Hepatocyte (in vitro differentiated cells): ENCODE results near the gene SWAP70. TPM values are rescaled to one million over a fixed set of nuclear protein-coding genes. Genes with fewer than 3 reads are reported as not detected.
"Not testable (repeated sequence)": the region's sequence is repeated elsewhere in the genome, so short reads cannot be mapped to it uniquely, and the experiment has no call there.

Experiments used
- DNase-seq: peaks from one replicate; pipeline ENCODE4 v3.0.0-alpha.2; 2016; ENCODE audit warnings: low spot score
- H2AFZ ChIP-seq: fragments of 200-600 bp; sonication (generic); 2 replicates; pipeline ENCODE4 v1.6.0; 2016; ENCODE audit warnings: antibody characterized with exemption, mild to moderate bottlenecking
- H3K27ac ChIP-seq: fragments of 200-600 bp; sonication (generic); 2 replicates; pipeline ENCODE4 v1.5.1; 2016; ENCODE audit warnings: mild to moderate bottlenecking
- H3K27me3 ChIP-seq: fragments of 200-600 bp; sonication (generic); 2 replicates; pipeline ENCODE4 v1.6.1; 2016
- H3K36me3 ChIP-seq: fragments of 200-600 bp; sonication (generic); replicated peaks from 2 replicates; pipeline ENCODE4 v1.5.1; 2016; ENCODE audit warnings: low read depth; ENCODE audit not compliant: insufficient read depth
- H3K4me1 ChIP-seq: fragments of 200-600 bp; sonication (generic); 2 replicates; pipeline ENCODE4 v1.5.1; 2016; ENCODE audit warnings: mild to moderate bottlenecking, moderate library complexity; ENCODE audit not compliant: insufficient read depth
- H3K4me2 ChIP-seq: fragments of 200-600 bp; sonication (generic); 2 replicates; pipeline ENCODE4 v1.6.0; 2016
- H3K4me3 ChIP-seq: fragments of 200-600 bp; sonication (generic); 2 replicates; pipeline ENCODE4 v1.5.1; 2016; ENCODE audit warnings: mild to moderate bottlenecking
- H3K79me2 ChIP-seq: fragments of 200-600 bp; sonication (generic); 2 replicates; pipeline ENCODE4 v1.6.0; 2017; ENCODE audit warnings: mild to moderate bottlenecking
- H3K9me2 ChIP-seq: fragments of 200-600 bp; sonication (generic); replicated peaks from 2 replicates; pipeline ENCODE4 v1.6.0; 2017; ENCODE audit warnings: mild to moderate bottlenecking; ENCODE audit not compliant: insufficient read depth
- H3K9me3 ChIP-seq: fragments of 200-600 bp; sonication (generic); 2 replicates; pipeline ENCODE4 v1.5.1; 2016; ENCODE audit warnings: low read depth, mild to moderate bottlenecking
- H4K20me1 ChIP-seq: fragments of 200-600 bp; sonication (generic); 2 replicates; pipeline ENCODE4 v1.6.0; 2016; ENCODE audit warnings: mild to moderate bottlenecking; ENCODE audit not compliant: insufficient read depth, poor library complexity, severe bottlenecking
- EZH2 ChIP-seq: fragments of 200-600 bp; sonication (generic); IDR thresholded peaks from 2 replicates; pipeline ENCODE4 v1.6.1; 2016; ENCODE audit warnings: antibody characterized with exemption, mild to moderate bottlenecking, borderline replicate concordance
- EZH2phosphoT487 ChIP-seq: fragments of 200-600 bp; sonication (generic); IDR thresholded peaks from one replicate; pipeline ENCODE4 v1.6.1; 2018; ENCODE audit warnings: antibody characterized with exemption, mild to moderate bottlenecking, low read depth, moderate library complexity; ENCODE audit not compliant: unreplicated experiment, severe bottlenecking
- WGBS: methylation state at CpG from one replicate; pipeline ENCODE4 v1.1.6; 2016; ENCODE audit warnings: low lambda C conversion rate; ENCODE audit errors: missing lambda C conversion rate; 5-methylcytosine and 5-hydroxymethylcytosine counted together
- polyA plus RNA-seq: library from polyadenylated mRNA; unstranded; fragments of >200 nt; fragmentation: Nextera tagmentation; extraction: Ambion mirVana; gene quantifications from 2 replicates; pipeline ENCODE4 v1.2.1, GENCODE V29; 2016
- total RNA-seq: library from RNA; depleted of rRNA; stranded (reverse); fragments of >200 nt; gene quantifications from 2 replicates; pipeline ENCODE4 v1.2.3, GENCODE V29; 2014
- TF ChIP-seq, protein P1 (sequence below): fragments of 200-600 bp; sonication (generic); IDR thresholded peaks from 2 replicates; pipeline ENCODE4 v1.5.1; 2016; ENCODE audit warnings: antibody characterized with exemption, mild to moderate bottlenecking; ENCODE audit not compliant: poor library complexity

The SWAP70 gene
- total and polyA plus RNA-seq, 2 experiments from 2014 or later, result 15.6 to 17.3 TPM

DNA sequence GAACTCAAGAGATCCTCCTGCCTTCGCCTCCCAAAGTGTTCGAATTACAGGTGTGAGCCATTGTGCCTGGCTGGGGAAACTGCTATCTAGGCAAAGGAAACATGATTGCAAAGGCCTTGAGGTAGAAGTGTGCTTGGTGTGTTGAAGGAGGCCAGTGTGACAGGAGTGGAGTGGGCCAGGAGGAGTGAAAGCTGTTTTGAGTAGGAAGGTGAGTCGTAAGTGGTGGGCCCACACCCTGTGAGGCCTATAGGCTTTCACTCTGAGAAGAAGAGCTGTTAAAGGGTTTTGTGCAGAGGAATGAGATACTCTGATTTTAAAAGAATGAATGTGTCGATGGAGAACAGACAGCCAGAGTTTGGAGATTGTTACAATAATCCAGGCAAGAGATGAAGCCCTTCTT, 47.0 kb upstream of the SWAP70 start:
- no peak for DNase-seq

DNA sequence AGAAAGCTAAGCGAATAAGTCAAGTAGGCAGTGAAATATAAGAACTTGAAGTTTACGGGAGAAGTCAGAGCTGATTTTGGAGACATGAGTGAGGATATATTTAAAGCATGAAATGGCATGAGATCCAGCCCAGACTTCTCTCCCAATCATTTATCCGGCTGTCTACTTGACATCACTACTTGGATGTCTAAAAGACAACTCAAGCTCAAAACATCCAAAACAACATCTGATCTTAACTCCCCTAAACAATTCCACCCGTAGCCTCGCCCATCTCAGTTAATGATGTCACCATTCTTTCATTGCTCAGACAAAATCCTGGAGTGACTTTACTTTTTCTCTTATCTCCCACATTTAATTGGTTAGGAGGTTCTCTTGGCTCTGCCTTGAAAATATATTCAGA, 45.9 kb upstream of the SWAP70 start:
- H2AFZ ChIP-seq, result no peak overlapping the region
- H3K27ac ChIP-seq, result no peak overlapping the region
- WGBS, result 71% methylated on average over 5 of the region's 5 CpGs

More for the DNA sequence above, 47.0 kb upstream of the SWAP70 start:
- Histone ChIP-seq H3K27ac (no peak overlapping the region), H3K27me3 (no peaks in the 10 kb centered on the region), H3K36me3 (no peaks in the 10 kb centered on the region), H4K20me1 (no peaks in the 10 kb centered on the region), H3K4me1 (peaks cover 23% of the 10 kb centered on the region), H3K4me2 (no peak overlapping the region), H3K9me3 (no peaks in the 10 kb centered on the region), H3K79me2 (no peaks in the 10 kb centered on the region), H2AFZ (no peak overlapping the region), H3K9me2 (no peaks in the 10 kb centered on the region), H3K4me3 (no peak overlapping the region)
- 95% methylated on average over 4 of the region's 4 CpGs for WGBS
- TF ChIP-seq EZH2phosphoT487, result no peak
- TF ChIP-seq EZH2, result no peak
- TF ChIP-seq, protein P1, sequence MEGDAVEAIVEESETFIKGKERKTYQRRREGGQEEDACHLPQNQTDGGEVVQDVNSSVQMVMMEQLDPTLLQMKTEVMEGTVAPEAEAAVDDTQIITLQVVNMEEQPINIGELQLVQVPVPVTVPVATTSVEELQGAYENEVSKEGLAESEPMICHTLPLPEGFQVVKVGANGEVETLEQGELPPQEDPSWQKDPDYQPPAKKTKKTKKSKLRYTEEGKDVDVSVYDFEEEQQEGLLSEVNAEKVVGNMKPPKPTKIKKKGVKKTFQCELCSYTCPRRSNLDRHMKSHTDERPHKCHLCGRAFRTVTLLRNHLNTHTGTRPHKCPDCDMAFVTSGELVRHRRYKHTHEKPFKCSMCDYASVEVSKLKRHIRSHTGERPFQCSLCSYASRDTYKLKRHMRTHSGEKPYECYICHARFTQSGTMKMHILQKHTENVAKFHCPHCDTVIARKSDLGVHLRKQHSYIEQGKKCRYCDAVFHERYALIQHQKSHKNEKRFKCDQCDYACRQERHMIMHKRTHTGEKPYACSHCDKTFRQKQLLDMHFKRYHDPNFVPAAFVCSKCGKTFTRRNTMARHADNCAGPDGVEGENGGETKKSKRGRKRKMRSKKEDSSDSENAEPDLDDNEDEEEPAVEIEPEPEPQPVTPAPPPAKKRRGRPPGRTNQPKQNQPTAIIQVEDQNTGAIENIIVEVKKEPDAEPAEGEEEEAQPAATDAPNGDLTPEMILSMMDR, result no peak

DNA sequence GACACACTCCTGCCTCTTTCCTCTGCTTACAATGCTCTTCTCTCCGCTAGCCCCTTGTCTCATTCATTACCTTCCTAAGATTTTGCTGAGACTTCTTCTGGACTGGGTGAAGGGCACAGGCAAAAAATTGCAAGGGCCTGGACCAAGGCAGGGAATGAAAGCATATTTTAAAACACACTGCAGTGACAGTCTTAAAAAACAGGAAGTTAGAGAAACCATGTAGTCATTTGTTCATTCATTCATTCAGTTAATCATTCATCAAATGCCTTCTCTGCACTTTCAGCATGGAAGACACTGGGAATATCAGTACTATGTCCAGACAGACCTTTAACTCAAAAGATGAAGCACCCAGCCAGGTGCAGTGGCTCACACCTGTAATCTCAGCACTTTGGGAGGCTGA, 44.9 kb upstream of the SWAP70 start:
- no peak overlapping the region for H3K27ac ChIP-seq
- H3K79me2 ChIP-seq, result no peaks in the 10 kb centered on the region
- no peak for DNase-seq
- no peak overlapping the region for H3K4me2 ChIP-seq
- H3K36me3 ChIP-seq, result no peaks in the 10 kb centered on the region
- no peaks in the 10 kb centered on the region for H3K9me2 ChIP-seq
- H3K4me3 ChIP-seq, result no peak overlapping the region
- peaks cover 11% of the 10 kb centered on the region for H3K4me1 ChIP-seq
- no peaks in the 10 kb centered on the region for H3K27me3 ChIP-seq
- TF ChIP-seq, protein P1, result no peak
- TF ChIP-seq EZH2, result no peak
- TF ChIP-seq EZH2phosphoT487, result no peak
- no peak overlapping the region for H2AFZ ChIP-seq
- H3K9me3 ChIP-seq, result no peaks in the 10 kb centered on the region
- WGBS, result 97% methylated on average over 1 of the region's 1 CpG
- H4K20me1 ChIP-seq, result no peaks in the 10 kb centered on the region

More for the DNA sequence above, 45.9 kb upstream of the SWAP70 start:
- no peak for DNase-seq
- Histone ChIP-seq H3K4me1 (peaks cover 17% of the 10 kb centered on the region), H3K4me2 (no peak overlapping the region), H3K27me3 (no peaks in the 10 kb centered on the region), H3K36me3 (no peaks in the 10 kb centered on the region), H3K9me3 (no peaks in the 10 kb centered on the region), H3K4me3 (no peak overlapping the region), H3K9me2 (no peaks in the 10 kb centered on the region), H3K79me2 (no peaks in the 10 kb centered on the region), H4K20me1 (no peaks in the 10 kb centered on the region)
- TF ChIP-seq, protein P1, result no peak
- no peak for TF ChIP-seq EZH2phosphoT487
- no peak for TF ChIP-seq EZH2

DNA sequence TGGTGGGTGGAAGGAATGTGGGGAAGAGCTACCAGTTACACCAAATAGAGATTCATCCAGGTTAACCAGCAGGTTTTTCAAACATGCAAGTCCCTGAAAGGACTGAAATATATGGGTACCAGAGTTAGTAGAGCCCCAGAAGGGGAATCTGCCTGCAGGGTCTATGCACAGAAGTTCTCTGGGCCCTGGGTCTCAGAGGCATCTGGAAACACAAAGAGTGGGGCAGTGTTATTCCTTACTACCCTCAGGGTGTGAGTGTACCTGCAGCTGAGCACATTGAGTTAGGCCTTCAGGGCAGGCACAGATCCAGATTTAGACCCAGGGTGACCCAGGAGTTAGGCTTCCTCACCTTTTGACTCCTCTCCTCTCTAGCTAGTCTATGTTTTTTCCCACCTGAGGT, 43.9 kb upstream of the SWAP70 start:
- Histone ChIP-seq H4K20me1 (no peaks in the 10 kb centered on the region), H3K4me1 (peaks cover 4% of the 10 kb centered on the region), H3K9me3 (no peaks in the 10 kb centered on the region), H3K79me2 (no peaks in the 10 kb centered on the region), H3K4me2 (no peak overlapping the region), H3K9me2 (no peaks in the 10 kb centered on the region), H3K27ac (no peak overlapping the region), H3K27me3 (no peaks in the 10 kb centered on the region), H3K4me3 (no peak overlapping the region), H3K36me3 (no peaks in the 10 kb centered on the region), H2AFZ (no peak overlapping the region)
- no peak for DNase-seq
- TF ChIP-seq, protein P1, result no peak
- no peak for TF ChIP-seq EZH2phosphoT487
- TF ChIP-seq EZH2, result no peak

DNA sequence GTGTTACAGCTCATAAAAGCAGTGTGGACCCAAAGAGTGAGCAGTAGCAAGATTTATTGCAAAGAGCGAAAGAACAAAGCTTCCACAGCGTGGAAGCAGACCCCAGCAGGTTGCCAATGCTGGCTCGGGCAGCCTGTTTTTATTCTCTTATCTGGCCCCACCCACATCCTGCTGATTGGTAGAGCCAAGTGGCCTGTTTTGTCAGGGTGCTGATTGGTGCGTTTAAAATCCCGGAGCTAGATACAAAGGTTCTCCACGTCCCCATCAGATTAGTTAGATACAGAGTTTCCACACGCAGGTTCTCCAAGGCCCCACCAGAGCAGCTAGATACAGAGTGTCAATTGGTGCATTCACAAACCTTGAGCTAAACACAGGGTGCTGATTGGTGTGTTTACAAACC, 41.5 kb upstream of the SWAP70 start:
- not testable (repeated sequence) for H3K36me3 ChIP-seq, H3K9me2 ChIP-seq, DNase-seq, H3K4me3 ChIP-seq, H3K9me3 ChIP-seq, H3K4me1 ChIP-seq, H3K27me3 ChIP-seq, H4K20me1 ChIP-seq, H2AFZ ChIP-seq, H3K27ac ChIP-seq, H3K79me2 ChIP-seq, H3K4me2 ChIP-seq
- 76% methylated on average over 7 of the region's 7 CpGs for WGBS
